Breast epithelium (tissue), 3 donors: Measurements from ENCODE around the gene EDRF1.

Source experiments
- POLR2A ChIP-seq: fragments of 450-650 bp; IDR thresholded peaks from one replicate; pipeline ENCODE4 v1.6.1; 2016; ENCODE audit warnings: antibody characterized with exemption, mild to moderate bottlenecking, moderate library complexity
- TF ChIP-seq, protein P1 (sequence below), 3 donors: fragments of 450-650 bp; IDR thresholded peaks; one replicate each; pipeline ENCODE4 v1.5.1; 2016 to 2017; ENCODE audit warnings: antibody characterized with exemption in 3 of 3, mild to moderate bottlenecking in 3 of 3, moderate library complexity in 3 of 3

DNA sequence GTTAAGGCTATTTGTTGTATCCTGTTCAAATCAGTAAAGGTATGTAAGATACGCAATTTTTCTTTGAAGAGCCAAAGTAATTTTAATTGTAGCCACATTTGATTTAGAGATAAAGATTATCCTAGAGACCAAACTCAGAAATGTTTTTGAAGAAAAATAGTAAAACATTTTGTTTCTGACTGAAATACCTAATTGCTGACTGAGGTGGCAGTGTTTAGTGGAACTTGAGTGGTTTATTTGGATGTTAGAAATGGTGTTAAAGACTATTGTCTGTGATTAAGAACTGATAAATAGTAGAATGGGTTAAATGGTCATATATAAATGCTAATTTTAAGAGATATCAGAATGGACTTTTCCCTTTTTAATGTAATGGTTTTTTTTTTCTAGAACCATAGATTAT is 15.3 kb downstream of the EDRF1 start:
- TF ChIP-seq, protein P1, sequence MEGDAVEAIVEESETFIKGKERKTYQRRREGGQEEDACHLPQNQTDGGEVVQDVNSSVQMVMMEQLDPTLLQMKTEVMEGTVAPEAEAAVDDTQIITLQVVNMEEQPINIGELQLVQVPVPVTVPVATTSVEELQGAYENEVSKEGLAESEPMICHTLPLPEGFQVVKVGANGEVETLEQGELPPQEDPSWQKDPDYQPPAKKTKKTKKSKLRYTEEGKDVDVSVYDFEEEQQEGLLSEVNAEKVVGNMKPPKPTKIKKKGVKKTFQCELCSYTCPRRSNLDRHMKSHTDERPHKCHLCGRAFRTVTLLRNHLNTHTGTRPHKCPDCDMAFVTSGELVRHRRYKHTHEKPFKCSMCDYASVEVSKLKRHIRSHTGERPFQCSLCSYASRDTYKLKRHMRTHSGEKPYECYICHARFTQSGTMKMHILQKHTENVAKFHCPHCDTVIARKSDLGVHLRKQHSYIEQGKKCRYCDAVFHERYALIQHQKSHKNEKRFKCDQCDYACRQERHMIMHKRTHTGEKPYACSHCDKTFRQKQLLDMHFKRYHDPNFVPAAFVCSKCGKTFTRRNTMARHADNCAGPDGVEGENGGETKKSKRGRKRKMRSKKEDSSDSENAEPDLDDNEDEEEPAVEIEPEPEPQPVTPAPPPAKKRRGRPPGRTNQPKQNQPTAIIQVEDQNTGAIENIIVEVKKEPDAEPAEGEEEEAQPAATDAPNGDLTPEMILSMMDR (IDR thresholded peaks at IDR 0.05) = no peak
- no peak for TF ChIP-seq POLR2A
